GM21723 (cell line): Measurements from ENCODE around the gene MARCHF6.
A peak's percentile ranks its signal among the peaks of the same experiment; 100 is the strongest.

Source experiments
- ATAC-seq: cut with Tn5 transposase; IDR thresholded peaks from one replicate; pipeline ENCODE4 v1.9.1; 2021; ENCODE audit warnings: mild to moderate bottlenecking, moderate library complexity; ENCODE audit not compliant: unreplicated experiment

MARCHF6 gene

GRCh38 chr5:10353241-10354047 lies at the start of gene MARCHF6:
TSS of gene MARCHF6 (plus strand) at chr5:10353695. CDS start at chr5:10353899, 204 bp downstream.
- ATAC-seq, result peak; percentile 86

GRCh38 chr5:10303699-10304170 lies 49.8 kb upstream of the MARCHF6 start:
- no peak for ATAC-seq

- ATAC-seq, result no peak
Measured at GRCh38 chr5:10304932-10305331, 48.6 kb upstream of the MARCHF6 start.

- ATAC-seq, result no peak
Measured at GRCh38 chr5:10306114-10306513, 47.4 kb upstream of the MARCHF6 start.

- ATAC-seq, result no peak
Measured at GRCh38 chr5:10306806-10307205, 46.7 kb upstream of the MARCHF6 start.

GRCh38 chr5:10307206-10308148 lies 46.0 kb upstream of the MARCHF6 start, which contains the start of gene CMBL:
TSS of gene CMBL (minus strand) at chr5:10307902. CDS start at chr5:10290762, 17,140 bp downstream.
- peak; percentile 70 for ATAC-seq

- ATAC-seq, result no peak
Measured at GRCh38 chr5:10308844-10309243, 44.7 kb upstream of the MARCHF6 start.

GRCh38 chr5:10310066-10310779 lies 43.3 kb upstream of the MARCHF6 start:
- ATAC-seq, result no peak

GRCh38 chr5:10310835-10311570 lies 42.5 kb upstream of the MARCHF6 start:
- peak; percentile 62 for ATAC-seq

GRCh38 chr5:10311595-10312425 lies 41.7 kb upstream of the MARCHF6 start:
- ATAC-seq, result no peak

- no peak for ATAC-seq
Measured at GRCh38 chr5:10315201-10315600, 38.3 kb upstream of the MARCHF6 start.

GRCh38 chr5:10315824-10316509 lies 37.5 kb upstream of the MARCHF6 start:
- no peak for ATAC-seq

- no peak for ATAC-seq
Measured at GRCh38 chr5:10317825-10318682, 35.4 kb upstream of the MARCHF6 start.

GRCh38 chr5:10319202-10319851 lies 34.2 kb upstream of the MARCHF6 start:
- ATAC-seq, result no peak

GRCh38 chr5:10320793-10321192 lies 32.7 kb upstream of the MARCHF6 start:
- ATAC-seq, result no peak

- no peak for ATAC-seq
Measured at GRCh38 chr5:10321882-10322281, 31.6 kb upstream of the MARCHF6 start.
